ENCODE results near the gene LARGE2. TPM values are rescaled to one million over a fixed set of nuclear protein-coding genes. Genes with fewer than 3 reads are reported as not detected.

The LARGE2 gene
- total RNA-seq: under 1 TPM in 1 of 4 donors, not detected in 3; 0.17 TPM

DNA sequence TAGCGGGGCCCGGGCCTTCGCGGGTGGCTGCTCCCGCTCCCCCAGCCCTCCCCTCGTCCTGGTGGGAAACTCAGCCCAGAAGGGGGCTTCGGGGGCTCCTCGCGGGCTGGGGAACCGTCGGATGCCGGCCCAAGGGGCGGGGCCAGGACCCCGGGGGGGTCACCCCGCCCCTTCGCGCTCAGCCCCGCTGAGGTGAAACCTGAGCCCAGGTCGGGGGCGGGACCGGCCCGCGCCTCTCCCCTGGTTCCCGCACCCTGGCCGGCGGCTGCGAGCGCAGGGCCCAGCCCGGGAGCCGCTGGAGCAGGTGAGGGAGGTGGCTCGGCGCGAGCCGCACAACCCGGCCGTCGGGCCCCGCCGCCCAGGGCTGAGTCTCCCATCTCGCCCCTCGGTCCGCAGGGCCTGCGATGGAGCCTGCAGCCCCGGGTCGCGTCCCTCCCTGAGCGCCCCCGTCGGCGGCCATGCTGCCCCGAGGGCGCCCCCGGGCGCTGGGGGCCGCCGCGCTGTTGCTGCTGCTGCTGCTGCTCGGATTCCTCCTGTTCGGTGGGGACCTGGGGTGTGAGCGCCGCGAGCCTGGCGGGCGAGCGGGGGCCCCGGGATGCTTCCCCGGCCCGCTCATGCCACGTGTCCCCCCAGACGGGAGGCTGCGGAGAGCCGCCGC, at the start of gene LARGE2:
Gene LARGE2, plus strand, starts transcription at position 232 of the 658 bp plus-strand sequence. Its CDS starts 227 bp downstream, at position 459.
- intact Hi-C loops (cut with DNase I): no loop called here

DNA sequence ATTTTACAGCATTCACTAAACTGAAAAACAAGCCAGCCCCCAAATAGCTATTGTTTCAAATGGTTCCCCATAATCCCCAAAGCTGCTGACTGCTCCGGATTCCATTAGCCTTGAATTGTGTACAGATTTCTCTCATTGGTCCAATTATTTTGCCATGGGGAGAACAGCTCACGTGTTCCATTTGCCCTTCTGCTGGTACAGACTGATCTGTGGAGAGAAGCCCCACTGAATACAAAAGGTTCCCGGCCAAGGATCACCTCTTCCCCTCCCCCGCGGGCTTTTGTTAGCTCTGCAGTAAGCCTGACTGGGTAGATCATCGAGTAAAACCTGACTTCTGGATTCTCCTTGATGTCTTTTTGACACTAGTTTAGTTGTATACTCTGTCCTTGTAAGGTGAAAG, 46.1 kb upstream of the LARGE2 start:
- TF ChIP-seq POLR2AphosphoS5 (IDR thresholded peaks at IDR 0.05) (no peak), EP300 (IDR thresholded peaks at IDR 0.05) (no peak), POLR2A (IDR thresholded peaks at IDR 0.05; ENCODE audit: low read depth) (no peak)
- TF ChIP-seq, protein P1, sequence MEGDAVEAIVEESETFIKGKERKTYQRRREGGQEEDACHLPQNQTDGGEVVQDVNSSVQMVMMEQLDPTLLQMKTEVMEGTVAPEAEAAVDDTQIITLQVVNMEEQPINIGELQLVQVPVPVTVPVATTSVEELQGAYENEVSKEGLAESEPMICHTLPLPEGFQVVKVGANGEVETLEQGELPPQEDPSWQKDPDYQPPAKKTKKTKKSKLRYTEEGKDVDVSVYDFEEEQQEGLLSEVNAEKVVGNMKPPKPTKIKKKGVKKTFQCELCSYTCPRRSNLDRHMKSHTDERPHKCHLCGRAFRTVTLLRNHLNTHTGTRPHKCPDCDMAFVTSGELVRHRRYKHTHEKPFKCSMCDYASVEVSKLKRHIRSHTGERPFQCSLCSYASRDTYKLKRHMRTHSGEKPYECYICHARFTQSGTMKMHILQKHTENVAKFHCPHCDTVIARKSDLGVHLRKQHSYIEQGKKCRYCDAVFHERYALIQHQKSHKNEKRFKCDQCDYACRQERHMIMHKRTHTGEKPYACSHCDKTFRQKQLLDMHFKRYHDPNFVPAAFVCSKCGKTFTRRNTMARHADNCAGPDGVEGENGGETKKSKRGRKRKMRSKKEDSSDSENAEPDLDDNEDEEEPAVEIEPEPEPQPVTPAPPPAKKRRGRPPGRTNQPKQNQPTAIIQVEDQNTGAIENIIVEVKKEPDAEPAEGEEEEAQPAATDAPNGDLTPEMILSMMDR (IDR thresholded peaks at IDR 0.05): no peak
- intact Hi-C loops (cut with DNase I): no loop called here
- Histone ChIP-seq H3K27me3 (no peaks in the 10 kb centered on the region), H3K36me3 (peaks cover 74 to 99% (median 91%) of the 10 kb centered on the region in 4 donors), H3K4me3 (no peak overlapping the region), H3K4me1 (peaks cover 0 to 13% (median 5%) of the 10 kb centered on the region in 4 donors), H3K9me3 (no peaks in the 10 kb centered on the region), H3K27ac (replicated peaks in 1 of 4) (no peak overlapping the region)
- 67% methylated on average over 6 of the region's 6 CpGs for WGBS
- DNase-seq (ENCODE audit: extremely low spot score): no peak

More for the DNA sequence above, at the start of gene LARGE2:
- no peak within 1 kb of the TSS for H3K27ac ChIP-seq (replicated peaks in 1 of 4)
- TF ChIP-seq, protein P1 (IDR thresholded peaks at IDR 0.05): no peak
- TF ChIP-seq EP300 (IDR thresholded peaks at IDR 0.05) (no peak), POLR2A (IDR thresholded peaks at IDR 0.05; ENCODE audit: low read depth) (no peak), POLR2AphosphoS5 (IDR thresholded peaks at IDR 0.05) (no peak)
- DNase-seq (ENCODE audit: extremely low spot score): no peak
- no peaks in the 10 kb centered on the region for H3K36me3 ChIP-seq
- peaks cover 11 to 28% (median 26%) of the 10 kb centered on the region in 4 donors for H3K4me1 ChIP-seq
- H3K27me3 ChIP-seq: peaks cover 0 to 62% (median 17%) of the 10 kb centered on the region in 4 donors
- no peaks in the 10 kb centered on the region for H3K9me3 ChIP-seq
- peak within 1 kb of the TSS; percentile 42 to 53 (median 47) for H3K4me3 ChIP-seq
- WGBS: no CpG with 5 or more reads among the region's 73 CpGs

DNA sequence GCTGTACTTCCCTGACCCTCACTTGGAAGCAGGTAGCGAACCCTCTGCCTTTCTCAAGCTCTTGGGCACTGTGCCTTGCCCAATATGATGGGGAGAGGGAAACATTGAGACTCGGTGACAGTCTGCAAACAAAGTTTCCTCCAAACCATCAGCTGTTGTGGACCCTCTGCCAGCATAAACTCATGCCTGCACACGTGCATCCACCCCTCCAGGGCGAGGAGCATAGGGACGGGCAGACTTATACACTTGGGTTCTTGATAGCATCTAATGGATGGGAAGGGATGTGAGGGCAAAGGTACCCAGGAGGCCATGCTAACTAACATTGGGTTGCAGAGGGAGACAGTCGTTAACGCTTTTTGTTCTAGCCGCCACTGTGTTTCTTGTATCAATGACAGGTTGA, 45.2 kb upstream of the LARGE2 start:
- DNase-seq (ENCODE audit: extremely low spot score): no peak
- Histone ChIP-seq H3K27me3 (no peaks in the 10 kb centered on the region), H3K36me3 (peaks cover 72 to 99% (median 91%) of the 10 kb centered on the region in 4 donors), H3K9me3 (no peaks in the 10 kb centered on the region), H3K4me3 (no peak overlapping the region), H3K4me1 (peaks cover 0 to 13% (median 5%) of the 10 kb centered on the region in 4 donors), H3K27ac (replicated peaks in 1 of 4) (no peak overlapping the region)
- TF ChIP-seq POLR2A (IDR thresholded peaks at IDR 0.05; ENCODE audit: low read depth) (no peak), POLR2AphosphoS5 (IDR thresholded peaks at IDR 0.05) (no peak), EP300 (IDR thresholded peaks at IDR 0.05) (no peak)
- TF ChIP-seq, protein P1 (IDR thresholded peaks at IDR 0.05): no peak
- 96% methylated on average over 8 of the region's 8 CpGs for WGBS
- intact Hi-C loops (cut with DNase I): no loop called here

DNA sequence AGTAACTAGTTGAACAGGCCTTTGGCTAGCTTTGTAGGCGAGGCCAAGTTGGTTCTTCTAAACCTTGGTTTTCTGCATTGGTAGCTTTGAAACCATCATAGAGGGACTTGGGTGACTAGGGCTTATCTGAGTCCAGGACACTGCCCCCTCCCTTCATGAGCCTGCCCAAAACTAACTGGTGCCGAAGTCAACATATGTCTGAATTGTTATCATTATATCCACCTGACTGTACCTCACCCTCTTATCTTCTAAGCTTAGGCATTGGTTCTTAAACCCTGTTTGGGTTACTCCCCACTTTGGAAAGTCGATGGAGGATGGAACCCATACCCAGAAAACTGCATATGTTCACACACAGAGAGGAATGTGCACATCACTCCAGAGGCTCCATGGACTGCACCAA, 44.6 kb upstream of the LARGE2 start:
- H3K4me1 ChIP-seq: peaks cover 0 to 13% (median 5%) of the 10 kb centered on the region in 4 donors
- no peak for DNase-seq (ENCODE audit: extremely low spot score)
- intact Hi-C loops (cut with DNase I): no loop called here
- H3K27ac ChIP-seq (replicated peaks in 1 of 4): no peak overlapping the region
- no peaks in the 10 kb centered on the region for H3K27me3 ChIP-seq
- no peak overlapping the region for H3K4me3 ChIP-seq
- TF ChIP-seq EP300 (IDR thresholded peaks at IDR 0.05) (no peak), POLR2A (IDR thresholded peaks at IDR 0.05; ENCODE audit: low read depth) (no peak), POLR2AphosphoS5 (IDR thresholded peaks at IDR 0.05) (no peak)
- TF ChIP-seq, protein P1 (IDR thresholded peaks at IDR 0.05): no peak
- H3K36me3 ChIP-seq: peaks cover 66 to 99% (median 91%) of the 10 kb centered on the region in 4 donors
- WGBS: 94% methylated on average over 3 of the region's 3 CpGs
- H3K9me3 ChIP-seq: no peaks in the 10 kb centered on the region
